Stimulated activated CD8-positive, alpha-beta memory T cell treated with anti-CD3 and anti-CD28 coated beads, Interleukin-7, amount 100 ng/mL, for 1 hour (primary cell): ENCODE results near the gene DUOXA1.
"Not testable (repeated sequence)": the region's sequence is repeated elsewhere in the genome, so short reads cannot be mapped to it uniquely, and the experiment has no call there.

Experiments
- DNase-seq, 2 donors: peaks; one replicate each; pipeline ENCODE4 v3.0.0-alpha.2; 2020; ENCODE audit warnings: low read depth in 2 of 2

DUOXA1 gene

GRCh38 chr15:45150997-45151396 lies 21.3 kb upstream of the DUOXA1 start:
- DNase-seq, result no peak

- no peak for DNase-seq
These were observed 20.8 kb upstream of the DUOXA1 start for GRCh38 chr15:45150481-45150880.

- DNase-seq, result no peak
These were observed 19.4 kb upstream of the DUOXA1 start for GRCh38 chr15:45149060-45149459.

GRCh38 chr15:45148076-45149059 lies 18.7 kb upstream of the DUOXA1 start:
- DNase-seq, result no peak

GRCh38 chr15:45147606-45148005 lies 17.9 kb upstream of the DUOXA1 start:
- no peak for DNase-seq

- no peak for DNase-seq
These were observed 16.7 kb upstream of the DUOXA1 start for GRCh38 chr15:45146405-45146804.

- no peak for DNase-seq
These were observed 15.1 kb upstream of the DUOXA1 start for GRCh38 chr15:45144775-45145174.

GRCh38 chr15:45143946-45144345 lies 14.3 kb upstream of the DUOXA1 start:
- no peak for DNase-seq

- DNase-seq, result no peak
These were observed 13.4 kb upstream of the DUOXA1 start for GRCh38 chr15:45143056-45143455.

- DNase-seq, result no peak
These were observed 11.7 kb upstream of the DUOXA1 start for GRCh38 chr15:45141386-45141785.

GRCh38 chr15:45140557-45141250 lies 11.0 kb upstream of the DUOXA1 start:
- DNase-seq, result no peak

- no peak for DNase-seq
These were observed 10.1 kb upstream of the DUOXA1 start for GRCh38 chr15:45139770-45140169.

GRCh38 chr15:45138814-45139765 lies 9.4 kb upstream of the DUOXA1 start:
- DNase-seq, result no peak

- no peak for DNase-seq
These were observed 8.0 kb upstream of the DUOXA1 start for GRCh38 chr15:45137703-45138102.

- DNase-seq, result no peak
These were observed 6.7 kb upstream of the DUOXA1 start for GRCh38 chr15:45136378-45136764.

GRCh38 chr15:45135705-45136377 lies 6.2 kb upstream of the DUOXA1 start:
- not testable (repeated sequence) for DNase-seq

GRCh38 chr15:45134682-45135604 lies 5.3 kb upstream of the DUOXA1 start:
- DNase-seq, result no peak

- no peak for DNase-seq
These were observed 4.4 kb upstream of the DUOXA1 start for GRCh38 chr15:45134046-45134445.

GRCh38 chr15:45133561-45133920 lies 3.9 kb upstream of the DUOXA1 start:
- no peak for DNase-seq
